ENCODE results near the gene TMEM203.

GRCh38 chr9:137215196-137215986 is 9.9 kb upstream of the TMEM203 start:
- TF ChIP-seq, protein P1, sequence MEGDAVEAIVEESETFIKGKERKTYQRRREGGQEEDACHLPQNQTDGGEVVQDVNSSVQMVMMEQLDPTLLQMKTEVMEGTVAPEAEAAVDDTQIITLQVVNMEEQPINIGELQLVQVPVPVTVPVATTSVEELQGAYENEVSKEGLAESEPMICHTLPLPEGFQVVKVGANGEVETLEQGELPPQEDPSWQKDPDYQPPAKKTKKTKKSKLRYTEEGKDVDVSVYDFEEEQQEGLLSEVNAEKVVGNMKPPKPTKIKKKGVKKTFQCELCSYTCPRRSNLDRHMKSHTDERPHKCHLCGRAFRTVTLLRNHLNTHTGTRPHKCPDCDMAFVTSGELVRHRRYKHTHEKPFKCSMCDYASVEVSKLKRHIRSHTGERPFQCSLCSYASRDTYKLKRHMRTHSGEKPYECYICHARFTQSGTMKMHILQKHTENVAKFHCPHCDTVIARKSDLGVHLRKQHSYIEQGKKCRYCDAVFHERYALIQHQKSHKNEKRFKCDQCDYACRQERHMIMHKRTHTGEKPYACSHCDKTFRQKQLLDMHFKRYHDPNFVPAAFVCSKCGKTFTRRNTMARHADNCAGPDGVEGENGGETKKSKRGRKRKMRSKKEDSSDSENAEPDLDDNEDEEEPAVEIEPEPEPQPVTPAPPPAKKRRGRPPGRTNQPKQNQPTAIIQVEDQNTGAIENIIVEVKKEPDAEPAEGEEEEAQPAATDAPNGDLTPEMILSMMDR (IDR thresholded peaks at IDR 0.05): no peak
- TF ChIP-seq EP300 (IDR thresholded peaks at IDR 0.05): no peak

Data from tibial nerve (tissue), 4 donors.